Uterus (tissue), 4 donors: ENCODE data around the gene GTF2F2. TPM values are rescaled to one million over a fixed set of nuclear protein-coding genes. Genes with fewer than 3 reads are reported as not detected.
"Not testable (repeated sequence)": the region's sequence is repeated elsewhere in the genome, so short reads cannot be mapped to it uniquely, and the experiment has no call there.

Source experiments
- DNase-seq, 2 donors: peaks; one replicate each; pipeline ENCODE4 v3.0.0-alpha.2; 2019 to 2020
- H3K27ac ChIP-seq, 2 donors: fragments of 200-600 bp; sonication (generic); 1 replicate in 1 of 2; 2 replicates in 1 of 2; pipeline ENCODE4 v1.5.1; 2016 to 2018
- H3K27me3 ChIP-seq, 2 donors: fragments of 200-600 bp; sonication (generic); one replicate each; pipeline ENCODE4 v1.5.1; 2018 to 2019; ENCODE audit warnings: control low read depth in 1 of 2
- H3K36me3 ChIP-seq, 2 donors: fragments of 200-600 bp; sonication (generic); one replicate each; pipeline ENCODE4 v1.5.1; 2019; ENCODE audit warnings: control low read depth in 1 of 2
- H3K4me1 ChIP-seq, 2 donors: fragments of 200-600 bp; sonication (generic); one replicate each; pipeline ENCODE4 v1.5.1; 2018 to 2019; ENCODE audit warnings: control low read depth in 1 of 2
- H3K4me3 ChIP-seq, 2 donors: fragments of 200-600 bp; sonication (generic); 1 replicate in 1 of 2; 2 replicates in 1 of 2; pipeline ENCODE4 v1.5.1; 2018 to 2019; ENCODE audit warnings: mild to moderate bottlenecking in 1 of 2
- H3K9me3 ChIP-seq, 2 donors: fragments of 200-600 bp; sonication (generic); one replicate each; pipeline ENCODE4 v1.5.1; 2019; ENCODE audit warnings: control low read depth in 1 of 2
- CTCF ChIP-seq, 4 experiments: fragments of 200-600 bp in 2 of 4; fragments of 450-650 bp in 2 of 4; sonication (generic) in 2 of 4; IDR thresholded peaks; one replicate each; pipeline ENCODE4 v1.5.1; 2016 to 2019; ENCODE audit warnings: antibody characterized with exemption in 4 of 4, mild to moderate bottlenecking in 2 of 4, moderate library complexity in 1 of 4
- POLR2A ChIP-seq, 2 donors: fragments of 450-650 bp; IDR thresholded peaks; one replicate each; pipeline ENCODE4 v1.6.1; 2016; ENCODE audit warnings: antibody characterized with exemption in 2 of 2, mild to moderate bottlenecking in 1 of 2, moderate library complexity in 1 of 2
- intact Hi-C: fragments of 100-400 bp; cut with DNase I; formaldehyde crosslinking; loops from one replicate; pipeline ENCODE4 v1.15.1; 2023; ENCODE audit warnings: low total_unique reads
- total RNA-seq, 4 donors: library from RNA; depleted of rRNA in 3 of 4; stranded (reverse); fragments of >200 nt in 3 of 4; gene quantifications; one replicate each; pipeline versions ENCODE4 v1.1.0 to v1.2.4, GENCODE V29; 2014 to 2023
- donor health status: DM: yes; HTN: yes; CAD: no.

GTF2F2 gene
- total RNA-seq, 4 donors from 2014 or later = 6.2 to 35.1 (median 20.9) TPM

- intact Hi-C loops = no loop called here
- DNase-seq = no peak
Observed at GRCh38 chr13:45240143-45240542, 119.8 kb downstream of the GTF2F2 start.

GRCh38 chr13:45242070-45242469, 121.8 kb downstream of the GTF2F2 start:
- TF ChIP-seq POLR2A (IDR thresholded peaks at IDR 0.05) (no peak), CTCF (IDR thresholded peaks at IDR 0.05) (no peak)
- Histone ChIP-seq H3K9me3 (no peaks in the 10 kb centered on the region), H3K4me3 (no peak overlapping the region), H3K36me3 (no peaks in the 10 kb centered on the region), H3K27ac (no peak overlapping the region), H3K27me3 (no peaks in the 10 kb centered on the region), H3K4me1 (no peaks in the 10 kb centered on the region)
- DNase-seq = no peak
- intact Hi-C loops = no loop called here

More at GRCh38 chr13:45240143-45240542, 119.8 kb downstream of the GTF2F2 start:
- no peaks in the 10 kb centered on the region for H3K9me3 ChIP-seq
- no peak for TF ChIP-seq POLR2A (IDR thresholded peaks at IDR 0.05)
- no peak for TF ChIP-seq CTCF (IDR thresholded peaks at IDR 0.05)
- H3K27ac ChIP-seq = no peak overlapping the region
- no peaks in the 10 kb centered on the region for H3K4me1 ChIP-seq
- no peaks in the 10 kb centered on the region for H3K36me3 ChIP-seq
- H3K27me3 ChIP-seq = no peaks in the 10 kb centered on the region
- no peak overlapping the region for H3K4me3 ChIP-seq

GRCh38 chr13:45242524-45242923, 122.2 kb downstream of the GTF2F2 start:
- no peak overlapping the region for H3K27ac ChIP-seq
- intact Hi-C loops = no loop called here
- DNase-seq = no peak
- no peaks in the 10 kb centered on the region for H3K36me3 ChIP-seq
- no peak overlapping the region for H3K4me3 ChIP-seq
- no peaks in the 10 kb centered on the region for H3K9me3 ChIP-seq
- TF ChIP-seq CTCF (IDR thresholded peaks at IDR 0.05) = no peak
- TF ChIP-seq POLR2A (IDR thresholded peaks at IDR 0.05) = no peak
- H3K4me1 ChIP-seq = no peaks in the 10 kb centered on the region
- no peaks in the 10 kb centered on the region for H3K27me3 ChIP-seq

- Histone ChIP-seq H3K4me1 (no peaks in the 10 kb centered on the region), H3K27me3 (no peaks in the 10 kb centered on the region), H3K9me3 (no peaks in the 10 kb centered on the region), H3K27ac (no peak overlapping the region), H3K4me3 (no peak overlapping the region), H3K36me3 (no peaks in the 10 kb centered on the region)
- no peak for DNase-seq
- TF ChIP-seq POLR2A (IDR thresholded peaks at IDR 0.05) (no peak), CTCF (IDR thresholded peaks at IDR 0.05) (no peak)
- intact Hi-C loops = no loop called here
Observed at GRCh38 chr13:45243077-45243476, 122.8 kb downstream of the GTF2F2 start.

DNA sequence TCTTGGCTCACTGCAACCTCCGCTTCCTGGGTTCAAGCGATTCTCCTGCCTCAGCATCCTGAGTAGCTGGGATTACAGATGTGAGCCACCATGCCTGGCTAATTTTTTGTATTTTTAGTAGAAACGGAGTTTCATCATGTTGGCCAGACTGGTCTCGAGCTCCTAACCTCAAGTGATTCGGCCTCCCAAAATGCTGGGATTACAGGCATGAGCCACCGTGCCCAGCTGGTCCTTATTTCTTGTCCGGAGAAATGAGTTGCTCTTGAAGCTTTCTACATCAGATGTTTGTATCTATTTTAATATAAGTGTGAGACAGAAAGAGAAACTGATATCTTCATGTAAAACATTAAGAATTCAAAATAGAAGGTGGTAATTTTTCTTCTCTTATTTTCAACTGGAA, 124.4 kb downstream of the GTF2F2 start:
- H3K4me3 ChIP-seq, DNase-seq, intact Hi-C loops, H3K27ac ChIP-seq, H3K9me3 ChIP-seq, H3K36me3 ChIP-seq, H3K4me1 ChIP-seq, H3K27me3 ChIP-seq: not testable (repeated sequence)

DNA sequence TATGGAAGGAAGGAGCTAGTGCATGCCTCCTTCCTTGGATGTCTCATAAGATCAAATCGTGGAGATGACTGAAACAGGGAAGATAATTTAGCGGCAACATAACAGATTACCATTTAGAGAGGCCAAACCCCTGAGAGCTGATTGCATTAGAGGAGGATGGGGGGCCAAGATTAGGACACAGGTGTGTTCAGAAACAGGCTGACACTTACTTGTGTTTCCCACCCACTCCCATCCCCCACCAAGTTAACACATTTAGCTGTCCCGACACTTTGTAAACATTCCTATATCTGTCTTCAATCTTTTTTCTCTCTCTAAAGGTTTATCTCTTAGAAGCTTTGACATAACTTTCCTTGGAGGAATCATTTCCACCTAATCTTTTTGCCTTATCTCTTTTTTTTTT, 129.4 kb downstream of the GTF2F2 start:
- Histone ChIP-seq H3K9me3 (no peaks in the 10 kb centered on the region), H3K27me3 (no peaks in the 10 kb centered on the region), H3K36me3 (no peaks in the 10 kb centered on the region), H3K4me3 (no peak overlapping the region), H3K4me1 (no peaks in the 10 kb centered on the region), H3K27ac (no peak overlapping the region)
- TF ChIP-seq CTCF (IDR thresholded peaks at IDR 0.05) = no peak
- no peak for TF ChIP-seq POLR2A (IDR thresholded peaks at IDR 0.05)
- DNase-seq = no peak
- intact Hi-C loops = no loop called here
